Neural cell (in vitro differentiated cells): ENCODE data around the gene MC5R.

Source experiments
- EP300 ChIP-seq: fragments of 450-650 bp; conservative IDR thresholded peaks from 2 replicates; pipeline ENCODE4 v1.6.1; 2014; ENCODE audit warnings: antibody characterized with exemption, mild to moderate bottlenecking, moderate library complexity; ENCODE audit not compliant: poor library complexity, severe bottlenecking
- MXI1 ChIP-seq: fragments of 450-650 bp; conservative IDR thresholded peaks from 2 replicates; pipeline ENCODE4 v1.6.1; 2014; ENCODE audit warnings: antibody characterized with exemption, mild to moderate bottlenecking; ENCODE audit not compliant: poor library complexity, severe bottlenecking
- TAF1 ChIP-seq: IDR thresholded peaks from 2 replicates; pipeline ENCODE4 v1.6.1; 2012; ENCODE audit warnings: low read depth
- TF ChIP-seq, protein P1 (sequence below): fragments of 450-650 bp; IDR thresholded peaks from 2 replicates; pipeline ENCODE4 v1.5.1; 2014; ENCODE audit warnings: antibody characterized with exemption, mild to moderate bottlenecking, moderate library complexity; ENCODE audit not compliant: poor library complexity, severe bottlenecking
- TF ChIP-seq, protein P2 (sequence below): IDR thresholded peaks from 2 replicates; pipeline ENCODE4 v1.6.1; 2012; ENCODE audit warnings: borderline replicate concordance

DNA sequence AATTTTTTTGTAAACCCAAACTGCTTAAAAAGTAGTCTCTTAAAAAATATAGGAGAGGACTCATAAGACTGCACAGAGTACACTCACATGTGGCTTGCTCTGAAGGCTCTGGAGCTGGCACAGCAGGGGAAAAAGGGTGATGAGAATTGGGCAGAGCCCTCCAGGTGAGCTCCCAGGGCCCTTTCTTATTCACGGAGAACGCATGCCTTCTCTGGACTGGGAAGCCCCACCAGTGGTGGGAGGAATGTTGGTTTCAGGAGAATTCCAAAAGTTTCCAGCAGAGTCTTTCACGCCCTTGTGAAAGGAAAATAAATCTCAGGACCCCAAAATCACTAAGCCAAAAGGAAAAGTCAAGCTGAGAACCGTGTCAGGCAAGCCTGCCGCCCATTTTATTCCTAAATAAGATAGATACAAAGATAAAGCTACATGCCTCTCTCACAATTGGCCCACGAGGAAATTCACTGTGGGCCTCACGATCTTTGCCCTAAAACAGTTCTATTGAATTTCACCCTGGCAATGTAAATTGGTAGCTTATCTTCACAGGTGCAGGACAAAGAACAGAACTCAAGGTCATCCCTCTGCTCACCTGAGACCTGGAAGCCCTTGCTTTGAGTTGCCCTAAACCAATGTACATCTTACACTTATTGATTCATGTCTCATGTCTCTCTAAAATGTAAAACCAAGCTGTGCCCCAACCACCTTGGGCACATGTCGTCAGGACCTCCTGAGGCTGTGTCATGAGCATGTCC is 15.5 kb upstream of the MC5R start:
- TF ChIP-seq, protein P1, sequence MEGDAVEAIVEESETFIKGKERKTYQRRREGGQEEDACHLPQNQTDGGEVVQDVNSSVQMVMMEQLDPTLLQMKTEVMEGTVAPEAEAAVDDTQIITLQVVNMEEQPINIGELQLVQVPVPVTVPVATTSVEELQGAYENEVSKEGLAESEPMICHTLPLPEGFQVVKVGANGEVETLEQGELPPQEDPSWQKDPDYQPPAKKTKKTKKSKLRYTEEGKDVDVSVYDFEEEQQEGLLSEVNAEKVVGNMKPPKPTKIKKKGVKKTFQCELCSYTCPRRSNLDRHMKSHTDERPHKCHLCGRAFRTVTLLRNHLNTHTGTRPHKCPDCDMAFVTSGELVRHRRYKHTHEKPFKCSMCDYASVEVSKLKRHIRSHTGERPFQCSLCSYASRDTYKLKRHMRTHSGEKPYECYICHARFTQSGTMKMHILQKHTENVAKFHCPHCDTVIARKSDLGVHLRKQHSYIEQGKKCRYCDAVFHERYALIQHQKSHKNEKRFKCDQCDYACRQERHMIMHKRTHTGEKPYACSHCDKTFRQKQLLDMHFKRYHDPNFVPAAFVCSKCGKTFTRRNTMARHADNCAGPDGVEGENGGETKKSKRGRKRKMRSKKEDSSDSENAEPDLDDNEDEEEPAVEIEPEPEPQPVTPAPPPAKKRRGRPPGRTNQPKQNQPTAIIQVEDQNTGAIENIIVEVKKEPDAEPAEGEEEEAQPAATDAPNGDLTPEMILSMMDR, result no peak
- TF ChIP-seq, protein P2, sequence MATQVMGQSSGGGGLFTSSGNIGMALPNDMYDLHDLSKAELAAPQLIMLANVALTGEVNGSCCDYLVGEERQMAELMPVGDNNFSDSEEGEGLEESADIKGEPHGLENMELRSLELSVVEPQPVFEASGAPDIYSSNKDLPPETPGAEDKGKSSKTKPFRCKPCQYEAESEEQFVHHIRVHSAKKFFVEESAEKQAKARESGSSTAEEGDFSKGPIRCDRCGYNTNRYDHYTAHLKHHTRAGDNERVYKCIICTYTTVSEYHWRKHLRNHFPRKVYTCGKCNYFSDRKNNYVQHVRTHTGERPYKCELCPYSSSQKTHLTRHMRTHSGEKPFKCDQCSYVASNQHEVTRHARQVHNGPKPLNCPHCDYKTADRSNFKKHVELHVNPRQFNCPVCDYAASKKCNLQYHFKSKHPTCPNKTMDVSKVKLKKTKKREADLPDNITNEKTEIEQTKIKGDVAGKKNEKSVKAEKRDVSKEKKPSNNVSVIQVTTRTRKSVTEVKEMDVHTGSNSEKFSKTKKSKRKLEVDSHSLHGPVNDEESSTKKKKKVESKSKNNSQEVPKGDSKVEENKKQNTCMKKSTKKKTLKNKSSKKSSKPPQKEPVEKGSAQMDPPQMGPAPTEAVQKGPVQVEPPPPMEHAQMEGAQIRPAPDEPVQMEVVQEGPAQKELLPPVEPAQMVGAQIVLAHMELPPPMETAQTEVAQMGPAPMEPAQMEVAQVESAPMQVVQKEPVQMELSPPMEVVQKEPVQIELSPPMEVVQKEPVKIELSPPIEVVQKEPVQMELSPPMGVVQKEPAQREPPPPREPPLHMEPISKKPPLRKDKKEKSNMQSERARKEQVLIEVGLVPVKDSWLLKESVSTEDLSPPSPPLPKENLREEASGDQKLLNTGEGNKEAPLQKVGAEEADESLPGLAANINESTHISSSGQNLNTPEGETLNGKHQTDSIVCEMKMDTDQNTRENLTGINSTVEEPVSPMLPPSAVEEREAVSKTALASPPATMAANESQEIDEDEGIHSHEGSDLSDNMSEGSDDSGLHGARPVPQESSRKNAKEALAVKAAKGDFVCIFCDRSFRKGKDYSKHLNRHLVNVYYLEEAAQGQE, result no peak
- TF ChIP-seq TAF1, result no peak
- no peak for TF ChIP-seq EP300
- TF ChIP-seq MXI1, result no peak
